HG02623 (cell line): ENCODE measurements around the gene ZFP36.
"Not testable (repeated sequence)": the region's sequence is repeated elsewhere in the genome, so short reads cannot be mapped to it uniquely, and the experiment has no call there.

ENCODE experiments used
- ATAC-seq: cut with Tn5 transposase; IDR thresholded peaks from one replicate; pipeline ENCODE4 v1.9.1; 2021; ENCODE audit warnings: moderate library complexity; ENCODE audit not compliant: unreplicated experiment

The ZFP36 gene

GRCh38 chr19:39444598-39445195, 38.0 kb downstream of the ZFP36 start:
- no peak for ATAC-seq

DNA sequence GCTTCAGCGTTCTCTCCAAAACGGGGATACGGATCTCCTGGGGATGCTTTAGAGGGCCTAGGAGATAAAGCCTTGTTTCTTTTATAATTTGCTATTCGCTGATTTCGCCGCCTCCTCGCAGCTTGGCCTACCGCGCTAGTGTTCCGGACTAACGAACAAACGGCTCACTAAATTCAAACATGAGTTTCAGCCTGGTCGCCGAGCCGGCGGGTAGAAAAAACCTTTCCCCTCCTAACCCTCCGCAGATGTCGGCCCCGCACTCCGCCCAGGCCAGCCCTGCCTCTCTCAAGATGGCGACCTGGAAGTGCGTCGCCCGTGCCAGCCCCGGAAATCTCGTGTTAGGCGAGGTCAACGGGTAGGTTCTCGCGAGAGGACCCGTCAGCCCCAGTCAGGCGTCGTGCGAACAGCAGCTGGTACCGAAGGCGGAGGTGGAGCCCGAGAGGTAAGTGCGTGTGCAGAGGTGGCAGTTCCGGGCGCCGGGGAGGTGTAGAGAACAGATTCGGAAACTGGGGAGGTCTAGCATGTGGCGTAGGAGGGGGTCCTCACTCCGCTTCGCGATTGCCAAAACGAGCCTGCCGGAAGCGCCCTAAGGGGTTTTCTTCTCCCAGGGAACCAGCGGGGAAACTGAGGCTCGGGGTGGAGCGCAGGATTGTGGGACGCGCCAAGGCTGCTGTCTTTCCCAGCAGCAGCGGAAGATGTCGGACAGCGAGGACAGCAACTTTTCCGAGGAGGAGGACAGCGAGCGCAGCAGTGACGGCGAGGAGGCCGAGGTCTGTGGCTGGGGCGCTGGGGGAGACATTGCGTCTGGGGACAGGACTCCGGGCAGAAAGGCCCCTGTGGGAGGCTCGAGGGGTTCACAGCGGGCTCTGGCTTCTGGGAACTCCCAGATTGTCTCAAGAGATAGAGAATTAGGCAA, 38.8 kb downstream of the ZFP36 start, which contains the start of gene SUPT5H:
TSS of gene SUPT5H (plus strand) at position 387 of the 916 bp plus-strand sequence. CDS start at position 696, 309 bp downstream.
- peak; percentile 83 for ATAC-seq

GRCh38 chr19:39446365-39447084, 39.9 kb downstream of the ZFP36 start:
- no peak for ATAC-seq

DNA sequence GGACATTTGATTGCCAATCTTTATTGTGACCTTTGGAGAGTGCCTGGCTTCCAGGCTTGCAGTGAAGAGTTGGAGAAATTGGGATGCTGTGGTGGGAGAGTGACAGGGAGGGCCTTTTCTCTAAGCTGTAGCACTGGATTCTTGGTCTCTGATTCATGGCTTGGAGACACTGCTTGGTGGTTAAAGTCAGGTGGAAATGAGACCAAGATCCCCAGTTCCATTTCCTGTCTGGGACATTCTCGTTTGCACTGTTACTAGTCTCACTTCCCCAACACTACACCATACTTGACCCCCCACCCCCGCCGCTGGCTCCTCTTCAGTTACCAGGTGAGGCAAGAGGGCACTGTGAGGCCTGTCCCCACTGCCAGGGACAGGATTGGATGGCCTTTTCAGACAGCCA, 41.6 kb downstream of the ZFP36 start:
- no peak for ATAC-seq

GRCh38 chr19:39449116-39449797, 42.6 kb downstream of the ZFP36 start:
- no peak for ATAC-seq

DNA sequence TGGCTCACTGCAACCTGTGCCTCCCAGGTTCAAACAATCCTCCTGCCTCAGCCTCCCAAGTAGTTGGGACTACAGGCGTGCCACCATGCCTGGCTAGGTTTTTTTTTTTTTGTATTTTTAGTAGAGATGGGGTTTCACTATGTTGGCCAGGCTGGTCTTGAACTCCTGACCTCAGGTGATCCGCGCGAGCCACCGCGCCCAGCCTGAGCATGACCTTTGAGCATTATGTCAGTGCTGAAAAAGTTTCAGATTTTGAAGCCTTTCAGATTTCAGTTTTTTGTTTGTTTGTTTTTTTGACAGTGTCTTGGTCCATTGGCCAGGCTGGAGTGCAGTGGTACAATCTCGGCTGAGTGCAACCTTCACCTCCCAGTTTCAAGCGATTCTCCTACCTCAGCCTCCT, 44.6 kb downstream of the ZFP36 start:
- not testable (repeated sequence) for ATAC-seq
